Muscle of back (tissue), 11 donors: ENCODE data around the gene YPEL3. TPM values are rescaled to one million over a fixed set of nuclear protein-coding genes. Genes with fewer than 3 reads are reported as not detected.

ENCODE experiments used
- DNase-seq, 3 donors: peaks; one replicate each; pipeline versions ENCODE4 v3.0.0 to v3.0.0-alpha.2; 2013
- polyA plus RNA-seq, 10 donors: library from polyadenylated mRNA; unstranded; fragments of 120-200 nt; gene quantifications; one replicate each; pipeline ENCODE4 v1.2.1, GENCODE V29; 2013; ENCODE audit not compliant: insufficient read length in 10 of 10

YPEL3 gene
- polyA plus RNA-seq, 10 donors: 22.6 to 34.3 (median 27.0) TPM

- DNase-seq: peak; percentile 88 to 96 (median 93)
Measured at GRCh38 chr16:30075503-30076275, 20.3 kb downstream of the YPEL3 start, which contains the start of gene PPP4C. Gene PPP4C, plus strand, starts transcription at chr16:30075994. Its CDS starts 384 bp downstream, at chr16:30076378.

GRCh38 chr16:30070490-30070889, 25.5 kb downstream of the YPEL3 start:
- no peak for DNase-seq

GRCh38 chr16:30069611-30070462, 26.2 kb downstream of the YPEL3 start:
- peak in 1 of 3 donors; percentile 25 for DNase-seq

- no peak for DNase-seq
Measured at GRCh38 chr16:30068750-30069610, 27.0 kb downstream of the YPEL3 start.

GRCh38 chr16:30068333-30068732, 27.7 kb downstream of the YPEL3 start:
- DNase-seq: no peak

- DNase-seq: no peak
Measured at GRCh38 chr16:30067584-30067916, 28.5 kb downstream of the YPEL3 start.

GRCh38 chr16:30066761-30067583, 29.0 kb downstream of the YPEL3 start:
- peak in 2 of 3 donors; percentile 40 to 47 for DNase-seq

GRCh38 chr16:30065943-30066760, 29.9 kb downstream of the YPEL3 start:
- peak in 1 of 3 donors; percentile 34 for DNase-seq

GRCh38 chr16:30065102-30065942, 30.7 kb downstream of the YPEL3 start, which contains the start of gene ALDOA:
Gene ALDOA, plus strand, starts transcription at chr16:30065760. Its CDS starts 1,138 bp downstream, at chr16:30066898.
- peak; percentile 99 to 100 (median 99) for DNase-seq

- DNase-seq: no peak
Measured at GRCh38 chr16:30064729-30065101, 31.3 kb downstream of the YPEL3 start.

GRCh38 chr16:30063893-30064728, 31.9 kb downstream of the YPEL3 start:
- peak; percentile 72 to 84 (median 76) for DNase-seq

- DNase-seq: peak in 1 of 3 donors; percentile 26
Measured at GRCh38 chr16:30063278-30063892, 32.6 kb downstream of the YPEL3 start.

- DNase-seq: peak; percentile 68 to 82 (median 68)
Measured at GRCh38 chr16:30060836-30061554, 35.0 kb downstream of the YPEL3 start.

- no peak for DNase-seq
Measured at GRCh38 chr16:30060346-30060745, 35.7 kb downstream of the YPEL3 start.

GRCh38 chr16:30054959-30055553, 41.0 kb downstream of the YPEL3 start:
- DNase-seq: no peak

GRCh38 chr16:30054451-30054850, 41.6 kb downstream of the YPEL3 start:
- DNase-seq: no peak
